Measurements from ENCODE around the gene RTP5.
"Not testable (repeated sequence)": the region's sequence is repeated elsewhere in the genome, so short reads cannot be mapped to it uniquely, and the experiment has no call there.

RTP5 gene

DNA sequence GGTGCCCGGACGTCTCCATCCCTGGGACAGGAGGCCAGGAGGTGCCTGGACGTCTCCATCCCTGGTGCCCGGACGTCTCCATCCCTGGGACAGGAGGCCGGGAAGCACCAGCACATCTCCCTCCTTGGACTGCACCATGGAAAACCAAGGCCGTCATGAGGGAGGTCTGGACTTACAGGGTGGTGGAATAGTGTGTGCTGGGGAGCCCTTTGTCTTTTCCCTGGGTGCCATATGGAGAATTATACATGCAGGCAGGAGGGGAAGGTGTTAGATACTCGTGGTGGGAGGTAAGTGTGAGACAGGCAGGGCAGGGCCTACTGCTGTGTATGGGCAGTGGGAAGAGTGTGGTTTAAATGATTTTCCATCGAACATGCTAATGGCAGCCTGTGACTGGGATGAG is 52.9 kb downstream of the RTP5 start:
- H3K4me1 ChIP-seq (ENCODE audit: insufficient read depth, low read length, poor library complexity, severe bottlenecking) = peaks cover 22% of the 10 kb centered on the region
- no peak overlapping the region for H3K4me3 ChIP-seq (ENCODE audit: low read length, poor library complexity, severe bottlenecking)
- no peak overlapping the region for H2AFZ ChIP-seq (ENCODE audit: low read length)
- no peak overlapping the region for H3K4me2 ChIP-seq (ENCODE audit: low read depth, low read length, poor library complexity, severe bottlenecking)
- no peaks in the 10 kb centered on the region for H3K36me3 ChIP-seq (ENCODE audit: insufficient read depth, low read length)
- H4K20me1 ChIP-seq (ENCODE audit: insufficient read depth, low read length, poor library complexity, severe bottlenecking) = no peaks in the 10 kb centered on the region
- no peaks in the 10 kb centered on the region for H3K79me2 ChIP-seq (ENCODE audit: insufficient read depth, low read length)
- TF ChIP-seq EZH2phosphoT487 (IDR thresholded peaks at IDR 0.05; ENCODE audit: borderline replicate concordance) = no peak
- TF ChIP-seq, protein P1, sequence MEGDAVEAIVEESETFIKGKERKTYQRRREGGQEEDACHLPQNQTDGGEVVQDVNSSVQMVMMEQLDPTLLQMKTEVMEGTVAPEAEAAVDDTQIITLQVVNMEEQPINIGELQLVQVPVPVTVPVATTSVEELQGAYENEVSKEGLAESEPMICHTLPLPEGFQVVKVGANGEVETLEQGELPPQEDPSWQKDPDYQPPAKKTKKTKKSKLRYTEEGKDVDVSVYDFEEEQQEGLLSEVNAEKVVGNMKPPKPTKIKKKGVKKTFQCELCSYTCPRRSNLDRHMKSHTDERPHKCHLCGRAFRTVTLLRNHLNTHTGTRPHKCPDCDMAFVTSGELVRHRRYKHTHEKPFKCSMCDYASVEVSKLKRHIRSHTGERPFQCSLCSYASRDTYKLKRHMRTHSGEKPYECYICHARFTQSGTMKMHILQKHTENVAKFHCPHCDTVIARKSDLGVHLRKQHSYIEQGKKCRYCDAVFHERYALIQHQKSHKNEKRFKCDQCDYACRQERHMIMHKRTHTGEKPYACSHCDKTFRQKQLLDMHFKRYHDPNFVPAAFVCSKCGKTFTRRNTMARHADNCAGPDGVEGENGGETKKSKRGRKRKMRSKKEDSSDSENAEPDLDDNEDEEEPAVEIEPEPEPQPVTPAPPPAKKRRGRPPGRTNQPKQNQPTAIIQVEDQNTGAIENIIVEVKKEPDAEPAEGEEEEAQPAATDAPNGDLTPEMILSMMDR (conservative IDR thresholded peaks at IDR 0.05; ENCODE audit: low read length) = no peak
- no peaks in the 10 kb centered on the region for H3F3A ChIP-seq (ENCODE audit: low read depth)
- no peak overlapping the region for H3K9ac ChIP-seq (ENCODE audit: low read depth, low read length, poor library complexity, severe bottlenecking)
- H3K9me3 ChIP-seq (ENCODE audit: insufficient read depth, low read depth, low read length) = no peaks in the 10 kb centered on the region
- no peaks in the 10 kb centered on the region for H3K27me3 ChIP-seq (ENCODE audit: insufficient read depth, low read length, poor library complexity, severe bottlenecking)
- H3K9me2 ChIP-seq (replicated peaks; ENCODE audit: low read depth, low read length) = no peaks in the 10 kb centered on the region

DNA sequence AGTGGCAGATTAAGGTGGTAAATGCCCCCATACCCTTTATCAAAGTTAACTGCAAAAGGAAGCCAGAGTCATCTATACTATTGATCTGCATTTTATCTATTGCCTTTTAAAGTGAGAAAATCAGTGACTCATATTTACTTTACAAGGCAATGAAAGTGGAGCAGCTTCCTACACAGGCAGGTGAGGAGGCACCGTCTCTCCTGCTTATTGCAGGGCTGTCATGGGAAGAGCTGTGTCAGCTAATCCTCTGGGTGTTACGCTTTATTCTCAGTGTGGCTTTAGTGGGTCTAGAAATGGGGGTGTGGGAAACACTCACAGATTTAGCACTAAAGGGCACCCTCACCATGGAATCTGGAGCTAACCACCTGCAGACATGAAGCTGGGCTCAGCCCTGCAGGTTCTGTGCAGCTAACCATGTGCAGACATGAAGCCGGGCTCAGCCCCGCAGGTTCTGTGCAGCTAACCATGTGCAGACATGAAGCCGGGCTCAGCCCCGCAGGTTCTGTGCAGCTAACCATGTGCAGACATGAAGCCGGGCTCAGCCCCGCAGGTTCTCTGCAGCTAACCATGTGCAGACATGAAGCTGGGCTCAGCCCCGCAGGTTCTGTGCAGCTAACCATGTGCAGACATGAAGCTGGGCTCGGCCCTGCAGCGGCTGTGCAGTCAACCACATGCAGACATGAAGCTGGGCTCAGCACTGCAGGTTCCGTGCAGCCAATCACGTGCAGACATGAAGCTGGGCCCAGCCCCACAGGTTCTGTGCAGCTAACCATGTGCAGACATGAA is 53.5 kb downstream of the RTP5 start:
- H3K4me2 ChIP-seq (ENCODE audit: low read depth, low read length, poor library complexity, severe bottlenecking); H2AFZ ChIP-seq (ENCODE audit: low read length): not testable (repeated sequence)

More for the DNA sequence above, 53.5 kb downstream of the RTP5 start:
- not testable (repeated sequence) for H3K27me3 ChIP-seq (ENCODE audit: insufficient read depth, low read length, poor library complexity, severe bottlenecking); H4K20me1 ChIP-seq (ENCODE audit: insufficient read depth, low read length, poor library complexity, severe bottlenecking); H3K36me3 ChIP-seq (ENCODE audit: insufficient read depth, low read length); H3F3A ChIP-seq (ENCODE audit: low read depth); H3K9me3 ChIP-seq (ENCODE audit: insufficient read depth, low read depth, low read length); H3K79me2 ChIP-seq (ENCODE audit: insufficient read depth, low read length); H3K9ac ChIP-seq (ENCODE audit: low read depth, low read length, poor library complexity, severe bottlenecking); H3K9me2 ChIP-seq (replicated peaks; ENCODE audit: low read depth, low read length); H3K4me3 ChIP-seq (ENCODE audit: low read length, poor library complexity, severe bottlenecking)
- H3K4me1 ChIP-seq (ENCODE audit: insufficient read depth, low read length, poor library complexity, severe bottlenecking) = peaks cover 22% of the 10 kb centered on the region

All from Loucy (cell line).